ENCODE data around the gene MAGEB4.

Gene MAGEB4

GRCh38 chrX:30220661-30221060 is 21.1 kb upstream of the MAGEB4 start:
- DNase-seq (ENCODE audit: low spot score): no peak
- Histone ChIP-seq H3K4me3 (no peak overlapping the region), H3K27ac (no peak overlapping the region)
- TF ChIP-seq CTCF (IDR thresholded peaks at IDR 0.05): no peak

GRCh38 chrX:30224536-30224935 is 17.3 kb upstream of the MAGEB4 start:
- no peak for TF ChIP-seq CTCF (IDR thresholded peaks at IDR 0.05)
- Histone ChIP-seq H3K4me3 (no peak overlapping the region), H3K27ac (no peak overlapping the region)
- no peak for DNase-seq (ENCODE audit: low spot score)

- H3K27ac ChIP-seq: no peak overlapping the region
- no peak overlapping the region for H3K4me3 ChIP-seq
- no peak for TF ChIP-seq CTCF (IDR thresholded peaks at IDR 0.05)
- DNase-seq (ENCODE audit: low spot score): no peak
These were observed 13.3 kb upstream of the MAGEB4 start for GRCh38 chrX:30228526-30228925.

GRCh38 chrX:30230395-30230794 is 11.4 kb upstream of the MAGEB4 start, which contains the start of gene MAGEB3:
Gene MAGEB3, plus strand, starts transcription at chrX:30230657. Its CDS starts 5,268 bp downstream, at chrX:30235925.
- H3K4me3 ChIP-seq: no peak within 1 kb of the TSS
- no peak for DNase-seq (ENCODE audit: low spot score)
- TF ChIP-seq CTCF (IDR thresholded peaks at IDR 0.05): no peak
- H3K27ac ChIP-seq: no peak within 1 kb of the TSS

GRCh38 chrX:30246769-30247489 is 5.1 kb downstream of the MAGEB4 start, which contains the start of gene MAGEB1:
Gene MAGEB1, plus strand, starts transcription at chrX:30247146. Its CDS starts 3,348 bp downstream, at chrX:30250494.
- no peak within 1 kb of the TSS for H3K27ac ChIP-seq
- DNase-seq (ENCODE audit: low spot score): no peak
- no peak for TF ChIP-seq CTCF (IDR thresholded peaks at IDR 0.05)
- H3K4me3 ChIP-seq: no peak within 1 kb of the TSS

GRCh38 chrX:30248854-30249253 is 7.1 kb downstream of the MAGEB4 start:
- DNase-seq (ENCODE audit: low spot score): no peak
- Histone ChIP-seq H3K4me3 (no peak overlapping the region), H3K27ac (no peak overlapping the region)
- no peak for TF ChIP-seq CTCF (IDR thresholded peaks at IDR 0.05)

GRCh38 chrX:30253257-30253656 is 11.5 kb downstream of the MAGEB4 start:
- no peak overlapping the region for H3K4me3 ChIP-seq
- H3K27ac ChIP-seq: no peak overlapping the region
- DNase-seq (ENCODE audit: low spot score): no peak
- TF ChIP-seq CTCF (IDR thresholded peaks at IDR 0.05): no peak

Data from coronary artery (tissue), 2 donors.